T-helper 22 cell (primary cell): ENCODE data around the gene CDC45.

Experiments
- DNase-seq: peaks from one replicate; pipeline ENCODE4 v3.0.0-alpha.2; 2020; ENCODE audit warnings: low read depth

The CDC45 gene

GRCh38 chr22:19469421-19469820 lies 10.3 kb upstream of the CDC45 start:
- no peak for DNase-seq

- no peak for DNase-seq
These were observed 9.7 kb upstream of the CDC45 start for GRCh38 chr22:19470010-19470409.

- DNase-seq = no peak
These were observed 8.1 kb upstream of the CDC45 start for GRCh38 chr22:19471572-19471971.

GRCh38 chr22:19472233-19472632 lies 7.5 kb upstream of the CDC45 start:
- no peak for DNase-seq

- no peak for DNase-seq
These were observed 6.1 kb upstream of the CDC45 start for GRCh38 chr22:19473578-19473977.

GRCh38 chr22:19476023-19476422 lies 3.7 kb upstream of the CDC45 start:
- no peak for DNase-seq

GRCh38 chr22:19477321-19478044 lies 2.2 kb upstream of the CDC45 start:
- no peak for DNase-seq

GRCh38 chr22:19478045-19478900 lies 1.4 kb upstream of the CDC45 start:
- no peak for DNase-seq

- DNase-seq = peak; percentile 71
These were observed 792 bp upstream of the CDC45 start, which contains the start of gene UFD1 for GRCh38 chr22:19478901-19479354. UFD1 (minus strand) TSS chr22:19479193; CDS start chr22:19479085, 108 bp downstream.

- DNase-seq = no peak
These were observed 451 bp downstream of the CDC45 start for GRCh38 chr22:19480173-19480568.

- DNase-seq = no peak
These were observed 1.1 kb downstream of the CDC45 start for GRCh38 chr22:19480789-19481188.

- DNase-seq = no peak
These were observed 2.6 kb downstream of the CDC45 start for GRCh38 chr22:19482297-19482696.

- no peak for DNase-seq
These were observed 3.9 kb downstream of the CDC45 start for GRCh38 chr22:19483481-19484244.

- DNase-seq = no peak
These were observed 8.6 kb downstream of the CDC45 start for GRCh38 chr22:19488285-19488684.

GRCh38 chr22:19488884-19489843 lies 9.4 kb downstream of the CDC45 start:
- no peak for DNase-seq

- DNase-seq = no peak
These were observed 11.0 kb downstream of the CDC45 start for GRCh38 chr22:19490628-19491230.

GRCh38 chr22:19492504-19493174 lies 12.9 kb downstream of the CDC45 start:
- no peak for DNase-seq

- no peak for DNase-seq
These were observed 14.4 kb downstream of the CDC45 start for GRCh38 chr22:19494001-19494560.

- DNase-seq = no peak
These were observed 15.0 kb downstream of the CDC45 start for GRCh38 chr22:19494676-19495173.
